Motor neuron (in vitro differentiated cells): ENCODE data around the gene KLHL25. TPM values are rescaled to one million over a fixed set of nuclear protein-coding genes. Genes with fewer than 3 reads are reported as not detected.

Source experiments
- ATAC-seq, 8 experiments: fragments of 200-7000 bp; cut with Tn5 transposase; replicated peaks in 6 of 8; 2 replicates each; pipeline ENCODE4 v1.8.0; 2021; ENCODE audit warnings: mild to moderate bottlenecking in 8 of 8, moderate library complexity in 8 of 8
- H3K27ac ChIP-seq, 2 donors: fragments of 250-450 bp; sonication (Bioruptor Pico); 2 replicates each; pipeline ENCODE4 v1.9.0; 2021; ENCODE audit warnings: antibody characterized with exemption in 2 of 2, mild to moderate bottlenecking in 2 of 2, moderate library complexity in 1 of 2
- H3K4me1 ChIP-seq, 2 donors: fragments of 250-450 bp; sonication (Bioruptor Pico); replicated peaks in 1 of 2; 2 replicates each; pipeline ENCODE4 v1.6.1; 2021; ENCODE audit warnings: antibody characterized with exemption in 2 of 2, mild to moderate bottlenecking in 2 of 2, moderate library complexity in 1 of 2
- H3K4me3 ChIP-seq, 5 donors: fragments of 250-450 bp; sonication (Bioruptor Pico); 2 replicates each; pipeline ENCODE4 v1.9.0; 2021; ENCODE audit warnings: antibody characterized with exemption in 5 of 5, mild to moderate bottlenecking in 5 of 5, moderate library complexity in 4 of 5
- WGBS, 10 experiments: fragments of 450-650 bp; shearing (Covaris generic); methylation state at CpG; one replicate each; pipeline ENCODE4 v1.0.0; 2022; 5-methylcytosine and 5-hydroxymethylcytosine counted together
- in situ Hi-C, 9 experiments: fragments of 400-800 bp; cut with MboI; loops; one replicate each; pipeline ENCODE4 v1.15.0; 2021; ENCODE audit warnings: low sequenced_read_pairs in 9 of 9, low pct_unique_long_range_greater_than_20kb in 2 of 9; ENCODE audit not compliant: unreplicated experiment in 9 of 9
- total RNA-seq, 8 experiments: library from RNA; unstranded; fragments of 300-600 nt; gene quantifications; 2 replicates each; pipeline versions ENCODE4 v1.2.3 to v1.2.4, GENCODE V29; 2022

The KLHL25 gene
- total RNA-seq, 8 experiments from 2014 or later = 1.1 to 19.2 (median 8.5) TPM

DNA sequence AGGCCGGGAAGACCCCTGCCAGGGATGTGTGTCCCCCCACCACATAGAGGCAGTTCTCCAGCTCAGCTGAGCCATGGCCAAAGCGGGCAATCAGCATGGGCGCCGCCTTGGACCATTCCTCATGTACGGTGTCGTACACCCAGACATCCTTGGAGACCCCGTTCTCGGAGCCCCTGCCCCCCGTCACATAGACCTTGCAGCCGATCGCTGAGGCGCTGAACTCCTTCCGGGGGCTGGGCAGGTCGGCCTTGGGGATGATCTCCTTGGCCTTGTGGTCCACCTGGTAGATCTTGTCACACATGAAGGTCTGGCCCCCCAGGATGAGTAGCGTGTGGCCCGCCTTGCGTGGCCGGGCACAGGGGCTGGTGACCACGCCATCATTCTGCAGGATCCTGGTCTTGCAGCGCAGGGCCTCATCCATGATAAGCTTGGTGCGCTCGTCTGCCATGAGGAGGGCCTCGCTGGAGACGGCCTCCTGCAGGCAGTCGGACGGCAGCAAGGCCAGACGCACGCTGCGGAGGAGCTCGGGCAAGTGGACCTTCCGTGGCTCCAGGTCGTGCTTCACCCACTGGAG lies 26.0 kb downstream of the KLHL25 start:
- in situ Hi-C loops = no loop called here
- Histone ChIP-seq H3K4me1 (peaks cover 13 to 25% of the 10 kb centered on the region in 2 donors), H3K27ac (no peak overlapping the region), H3K4me3 (no peak overlapping the region)
- whole genome bisulfite sequencing, 10 experiments = 100% methylated on average over 1 to 8 of the region's 32 CpGs; no CpG with 5 or more reads in 5 of the 10 experiments
- no peak for ATAC-seq

DNA sequence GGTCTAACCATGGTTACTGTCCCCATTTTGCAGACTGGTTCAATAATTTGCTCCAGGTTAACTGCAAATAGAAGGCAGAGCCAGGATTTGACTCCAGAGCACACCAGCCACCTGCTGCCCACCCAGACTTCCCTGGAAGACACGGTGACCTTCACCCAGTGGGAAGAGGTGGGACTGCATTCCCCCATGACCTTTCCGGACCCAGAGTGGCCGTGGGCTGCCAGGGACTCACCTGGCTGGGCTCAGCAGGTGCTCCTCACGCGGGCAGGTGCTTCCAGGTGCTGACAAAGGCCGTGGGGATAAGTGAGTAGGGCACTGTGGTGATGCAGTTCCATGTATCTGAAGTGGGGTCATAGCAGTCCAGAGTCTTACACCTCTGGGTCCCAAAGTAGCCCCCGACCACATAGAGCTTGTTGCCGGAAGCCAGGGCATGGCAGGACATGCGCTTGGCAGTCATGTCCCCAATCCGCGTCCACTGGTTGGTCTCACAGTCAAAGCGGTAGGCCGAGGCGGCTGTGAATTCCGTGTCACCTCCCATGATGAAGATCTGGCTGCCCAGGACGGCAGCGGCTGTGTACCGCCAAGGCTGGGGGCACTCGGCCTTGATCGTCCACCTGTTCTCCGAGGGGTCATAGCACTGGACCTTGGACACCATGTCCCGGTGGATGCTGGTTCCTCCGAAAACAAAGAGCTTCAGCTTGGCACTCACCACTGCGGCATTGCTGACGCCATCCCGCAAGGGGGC lies 26.8 kb downstream of the KLHL25 start:
- Histone ChIP-seq H3K4me1 (peaks cover 12 to 30% of the 10 kb centered on the region in 2 donors), H3K27ac (no peak overlapping the region), H3K4me3 (no peak overlapping the region)
- in situ Hi-C loops = no loop called here
- WGBS, 10 experiments = 88 to 100% (median 100%) methylated on average over 2 to 8 of the region's 26 CpGs; no CpG with 5 or more reads in 5 of the 10 experiments
- no peak for ATAC-seq

DNA sequence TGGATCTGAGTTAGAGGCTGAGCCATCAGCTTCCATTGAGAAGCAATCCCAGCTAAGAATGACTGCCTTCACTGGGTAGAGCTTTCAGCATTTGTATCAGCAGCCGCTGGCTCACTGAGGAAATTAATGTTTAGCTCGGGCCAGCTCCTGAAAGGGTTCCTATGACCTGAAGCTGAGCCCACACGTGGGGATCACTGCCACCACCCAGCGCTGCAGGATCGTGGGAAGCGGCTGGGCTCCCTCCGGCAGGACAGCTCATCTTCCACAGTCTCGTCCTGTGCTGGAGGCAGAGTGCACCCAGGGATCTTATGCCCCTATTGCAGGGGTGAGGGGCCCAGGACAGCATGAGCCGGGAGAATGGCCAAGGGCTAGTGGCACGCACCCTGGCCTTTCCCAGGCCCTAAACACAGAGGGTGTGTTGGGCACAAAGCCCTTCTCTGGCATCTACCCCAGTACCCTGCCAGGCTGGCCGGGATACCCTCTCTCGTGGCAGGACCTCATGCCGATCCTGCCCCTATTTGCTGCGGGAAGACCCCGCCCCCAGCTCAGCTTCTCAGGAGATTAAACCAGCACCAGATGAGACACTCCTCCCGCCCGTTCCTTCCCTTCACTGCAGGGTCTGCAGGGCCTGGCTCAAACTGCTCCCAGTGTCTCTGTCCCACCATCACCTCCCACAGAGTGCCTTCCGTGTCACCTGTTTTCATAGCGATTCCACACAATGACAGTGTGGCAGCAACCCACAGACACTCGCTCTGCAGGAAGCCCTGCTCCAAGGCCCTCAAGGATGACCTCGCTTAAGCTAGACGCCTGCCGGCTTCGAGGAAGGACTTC lies 28.5 kb downstream of the KLHL25 start:
- peaks cover 12 to 42% of the 10 kb centered on the region in 2 donors for H3K4me1 ChIP-seq
- in situ Hi-C loops = no loop called here
- ATAC-seq = peak in 6 of 8 experiments; percentile 36 to 68 (median 66)
- WGBS, 10 experiments = 25 to 60% (median 49%) methylated on average over 1 to 8 of the region's 24 CpGs; no CpG with 5 or more reads in 2 of the 10 experiments
- no peak overlapping the region for H3K4me3 ChIP-seq
- peak overlapping the region in 1 of 2 donors; percentile 35 for H3K27ac ChIP-seq

DNA sequence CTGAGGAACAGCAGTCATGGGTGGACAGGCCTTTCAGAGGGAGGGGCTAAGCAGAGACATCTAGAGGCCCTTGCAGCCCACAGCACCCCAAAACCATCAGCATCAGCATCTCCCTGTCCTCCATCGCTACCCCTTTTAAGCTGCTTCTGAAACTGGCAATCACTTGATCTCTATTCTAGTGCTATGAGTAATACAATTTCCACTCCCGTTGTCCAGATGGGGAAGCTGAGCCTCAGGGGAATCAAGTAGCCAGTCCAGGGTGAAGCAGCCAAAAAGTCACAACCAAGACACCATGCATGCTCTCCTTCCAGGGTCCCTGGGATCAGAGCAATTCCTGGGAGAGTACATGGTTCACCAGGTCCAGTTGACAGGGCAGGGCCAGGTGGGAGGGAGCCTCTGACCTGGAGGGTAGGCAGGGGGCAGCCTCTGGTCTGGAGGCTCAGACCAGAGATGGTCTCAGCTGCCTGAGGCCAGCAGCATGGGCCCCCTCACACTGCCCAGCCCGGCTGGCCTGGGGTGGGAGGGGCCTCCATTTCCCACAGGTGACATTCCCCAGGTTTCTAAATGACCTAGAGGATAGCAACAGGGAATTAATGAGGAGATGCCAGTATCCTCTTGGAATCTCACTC lies 30.0 kb downstream of the KLHL25 start:
- Histone ChIP-seq H3K4me3 (no peak overlapping the region), H3K4me1 (peaks cover 12 to 48% of the 10 kb centered on the region in 2 donors), H3K27ac (no peak overlapping the region)
- in situ Hi-C loops = no loop called here
- 30 to 100% (median 56%) methylated on average over 1 to 2 of the region's 3 CpGs; no CpG with 5 or more reads in 6 of the 10 experiments for WGBS, 10 experiments
- peak in 3 of 8 experiments; percentile 29 to 86 (median 78) for ATAC-seq

DNA sequence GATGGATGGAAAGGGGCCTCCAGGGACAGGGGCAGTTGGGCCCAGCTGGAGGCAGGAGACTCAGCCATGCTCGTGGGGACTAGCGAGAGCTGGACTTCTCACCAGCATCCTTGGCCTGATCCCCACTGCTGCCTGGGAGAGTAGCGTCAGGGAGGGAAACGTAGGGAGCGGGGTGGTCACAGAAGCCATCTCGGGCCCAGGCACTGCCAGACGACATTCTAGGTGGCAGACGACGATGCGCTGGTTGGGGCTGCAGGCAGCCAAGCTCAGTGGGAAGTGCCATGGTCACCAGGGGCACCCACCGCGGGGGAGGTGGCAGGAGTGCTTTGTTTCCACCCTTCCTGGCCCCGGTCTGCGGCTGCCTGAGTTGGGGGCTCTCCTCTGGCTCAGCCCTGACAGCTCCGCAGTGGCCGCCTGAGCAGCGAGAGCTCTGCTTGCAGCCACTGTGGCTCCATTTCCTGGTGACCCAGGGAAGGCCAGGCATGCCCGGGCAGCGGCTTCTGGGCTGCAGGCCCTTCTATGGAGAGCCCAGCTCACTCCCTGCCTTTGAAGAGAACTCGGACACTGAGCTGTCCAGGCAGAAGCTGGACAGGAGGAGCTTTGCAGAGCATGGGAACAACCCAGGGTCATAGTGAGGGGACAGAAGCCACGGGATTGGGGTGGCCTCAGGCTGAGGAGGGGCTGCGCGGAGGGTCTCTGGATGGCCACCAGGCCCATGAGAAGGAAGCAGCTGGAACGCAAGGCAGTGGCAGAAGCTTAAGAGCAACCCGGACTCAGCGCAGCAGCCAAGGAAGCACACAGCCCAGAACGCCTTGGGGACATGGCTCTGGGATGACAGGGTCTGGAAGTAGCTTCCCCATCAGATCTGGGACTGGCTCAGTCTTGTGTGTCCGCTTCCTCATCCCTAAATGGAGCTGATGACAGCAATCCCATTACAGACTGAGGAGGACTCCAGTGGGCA lies 30.8 kb downstream of the KLHL25 start:
- in situ Hi-C loops = no loop called here
- peak in 1 of 8 experiments; percentile 18 for ATAC-seq
- Histone ChIP-seq H3K4me1 (peaks cover 12 to 48% of the 10 kb centered on the region in 2 donors), H3K4me3 (no peak overlapping the region), H3K27ac (peak overlapping the region in 1 of 2 donors; percentile 26)
- whole genome bisulfite sequencing, 10 experiments = 85 to 100% (median 100%) methylated on average over 1 to 12 of the region's 28 CpGs; no CpG with 5 or more reads in 3 of the 10 experiments

DNA sequence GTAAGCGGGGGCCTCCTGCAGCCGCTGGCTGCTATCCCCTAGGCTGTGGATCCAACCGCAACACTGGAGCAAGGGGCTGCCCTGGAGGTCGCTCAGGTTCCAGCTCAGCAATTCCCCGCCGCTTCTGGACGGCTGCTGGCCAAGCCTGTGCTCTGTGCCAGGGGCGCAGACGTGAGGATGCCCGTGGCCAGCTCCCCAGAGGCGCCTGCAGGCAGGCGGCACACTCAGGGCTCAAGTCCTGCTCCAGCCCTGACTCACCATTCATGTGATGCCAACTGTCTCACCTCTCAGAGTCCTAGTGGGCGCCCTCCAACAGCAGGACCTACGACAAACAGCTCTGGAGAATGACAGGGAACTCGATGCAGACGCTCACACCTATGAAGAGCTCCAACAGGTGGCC lies 31.6 kb downstream of the KLHL25 start:
- 90 to 100% (median 100%) methylated on average over 1 to 2 of the region's 16 CpGs; no CpG with 5 or more reads in 6 of the 10 experiments for WGBS, 10 experiments
- Histone ChIP-seq H3K27ac (no peak overlapping the region), H3K4me3 (no peak overlapping the region), H3K4me1 (peaks cover 12 to 48% of the 10 kb centered on the region in 2 donors)
- in situ Hi-C loops = no loop called here
- no peak for ATAC-seq

DNA sequence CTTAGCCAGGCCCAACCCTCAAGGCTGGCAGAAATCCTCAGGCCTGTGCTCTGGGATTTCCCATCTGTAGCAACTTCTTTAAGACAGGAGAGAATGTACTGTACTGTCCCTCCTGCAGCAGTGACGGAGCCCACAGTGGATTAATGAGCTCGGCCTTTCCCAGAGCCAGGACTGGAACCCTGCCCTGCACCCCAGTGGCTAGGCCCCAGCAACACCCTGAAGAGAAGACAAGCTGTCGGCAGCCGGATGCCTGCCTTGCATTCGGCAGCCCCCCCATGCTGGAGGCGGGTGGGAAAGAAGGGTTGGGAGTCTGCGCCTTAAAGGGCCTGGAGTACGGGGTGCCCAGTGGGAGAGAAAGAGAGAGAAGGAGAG lies 32.0 kb downstream of the KLHL25 start:
- Histone ChIP-seq H3K4me1 (peaks cover 12 to 48% of the 10 kb centered on the region in 2 donors), H3K27ac (no peak overlapping the region), H3K4me3 (no peak overlapping the region)
- 100% methylated on average over 1 to 3 of the region's 8 CpGs; no CpG with 5 or more reads in 7 of the 10 experiments for WGBS, 10 experiments
- no peak for ATAC-seq
- in situ Hi-C loops = no loop called here

DNA sequence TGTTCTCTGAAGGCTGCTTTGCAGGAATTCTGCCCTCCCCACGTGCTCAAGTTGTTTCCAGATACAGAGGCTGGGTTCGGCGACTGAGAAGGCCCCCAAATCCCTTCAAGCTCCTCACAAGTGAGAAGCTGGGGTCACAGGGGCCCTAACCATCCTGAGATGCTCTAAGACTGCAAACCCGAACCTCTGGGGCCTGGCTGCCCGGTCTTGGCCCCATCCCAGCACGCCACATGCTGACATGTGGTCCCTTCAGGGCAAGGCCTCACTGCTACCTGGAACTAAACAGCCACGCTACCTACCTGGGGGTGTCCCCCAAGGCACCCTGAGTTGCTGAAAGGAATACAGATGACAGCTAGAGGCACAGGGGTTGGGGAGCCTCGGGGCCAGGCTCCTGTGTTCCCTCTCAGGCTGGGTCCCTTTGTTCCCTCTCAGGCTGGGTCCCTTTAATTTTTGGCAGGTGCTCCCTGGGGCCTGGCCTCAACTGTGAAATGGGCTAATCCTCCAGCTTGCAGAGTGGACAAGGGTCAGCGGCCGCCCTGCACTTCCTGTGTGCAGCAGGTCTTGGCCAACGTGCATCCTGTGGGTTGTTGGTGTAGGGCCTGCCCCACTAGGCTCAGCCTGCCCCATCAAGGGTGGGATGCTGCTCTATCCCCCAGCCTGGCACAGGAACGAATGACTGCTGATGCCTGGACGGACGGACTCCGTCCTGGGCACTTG lies 32.5 kb downstream of the KLHL25 start:
- WGBS, 10 experiments = 85 to 100% (median 98%) methylated on average over 1 to 4 of the region's 15 CpGs; no CpG with 5 or more reads in 6 of the 10 experiments

DNA sequence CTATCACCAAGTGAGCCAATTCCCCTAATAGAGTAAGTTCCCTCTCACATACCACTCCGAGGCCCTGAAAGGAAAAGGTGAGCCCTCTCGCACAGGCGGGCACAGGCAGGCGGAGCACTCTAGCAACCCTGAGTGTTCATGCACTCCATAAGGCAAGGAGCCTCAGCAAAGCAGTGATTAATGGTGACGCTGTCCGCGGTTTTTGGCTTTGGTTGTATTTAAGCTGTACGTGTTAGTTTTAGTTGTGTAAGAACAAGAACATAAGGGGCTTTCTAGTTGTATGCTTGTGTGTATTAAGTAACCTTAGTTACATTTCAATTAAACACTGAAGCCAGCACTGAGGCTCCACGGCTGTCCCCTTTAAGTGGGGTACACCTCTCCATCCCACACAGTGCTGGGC lies 33.1 kb downstream of the KLHL25 start:
- no peak overlapping the region for H3K4me3 ChIP-seq
- no peak overlapping the region for H3K27ac ChIP-seq
- in situ Hi-C loops = no loop called here
- 80 to 100% (median 83%) methylated on average over 1 to 9 of the region's 9 CpGs; no CpG with 5 or more reads in 4 of the 10 experiments for WGBS, 10 experiments
- peaks cover 10 to 46% of the 10 kb centered on the region in 2 donors for H3K4me1 ChIP-seq
- ATAC-seq = peak in 1 of 8 experiments; percentile 25

More for the DNA sequence above, 32.5 kb downstream of the KLHL25 start:
- H3K27ac ChIP-seq = no peak overlapping the region
- in situ Hi-C loops = no loop called here
- no peak for ATAC-seq
- H3K4me3 ChIP-seq = no peak overlapping the region
- H3K4me1 ChIP-seq = peaks cover 12 to 48% of the 10 kb centered on the region in 2 donors

DNA sequence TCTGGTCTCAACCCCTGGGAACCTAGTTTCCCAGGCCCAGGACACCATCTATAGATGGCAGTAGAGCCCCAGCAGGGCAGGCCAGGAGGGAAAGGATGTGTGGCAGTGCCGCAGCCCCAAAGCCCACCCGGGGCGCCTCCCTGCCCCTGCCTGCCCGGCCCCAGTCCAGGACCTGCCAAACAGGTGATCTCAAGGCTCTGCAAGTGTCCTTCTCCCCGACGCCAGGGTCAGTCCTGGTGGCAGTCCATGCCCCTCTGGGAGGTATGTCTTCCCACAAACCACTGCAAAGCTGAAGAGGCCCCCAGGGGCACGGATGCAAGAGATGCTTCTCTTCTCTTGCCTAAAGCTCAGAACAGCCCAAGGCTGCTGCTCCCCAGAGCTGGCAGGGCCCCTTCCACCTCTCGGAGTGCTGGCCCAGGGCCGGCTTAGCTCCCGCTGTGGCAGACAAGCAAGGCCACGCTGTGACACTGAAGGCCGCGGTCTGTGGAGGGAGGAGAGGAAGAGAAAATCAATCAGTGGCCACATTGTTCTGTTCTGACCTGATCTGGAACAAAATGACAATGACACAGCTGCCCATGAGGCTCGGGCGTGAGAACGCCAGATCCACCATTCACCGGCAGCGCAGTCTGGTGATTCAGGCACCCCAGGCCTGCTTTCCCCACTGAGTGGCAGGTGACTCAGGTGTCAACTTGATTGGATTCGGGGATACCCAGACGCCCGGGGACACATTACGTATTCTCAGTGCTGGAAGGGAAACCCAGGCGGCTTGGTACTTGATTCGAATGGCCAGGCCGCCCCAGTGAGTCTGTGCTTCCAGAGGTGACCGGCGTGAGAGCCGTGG lies 34.0 kb downstream of the KLHL25 start:
- ATAC-seq = peak in 4 of 8 experiments; percentile 26 to 50 (median 28)
- in situ Hi-C loops = no loop called here
- Histone ChIP-seq H3K4me3 (no peak overlapping the region), H3K4me1 (peaks cover 1 to 37% of the 10 kb centered on the region in 2 donors), H3K27ac (peak overlapping the region in 1 of 2 donors; percentile 47)
- 73 to 100% (median 87%) methylated on average over 1 to 14 of the region's 28 CpGs; no CpG with 5 or more reads in 3 of the 10 experiments for WGBS, 10 experiments
